ENCODE data around the gene DLGAP5.

DLGAP5 gene

DNA sequence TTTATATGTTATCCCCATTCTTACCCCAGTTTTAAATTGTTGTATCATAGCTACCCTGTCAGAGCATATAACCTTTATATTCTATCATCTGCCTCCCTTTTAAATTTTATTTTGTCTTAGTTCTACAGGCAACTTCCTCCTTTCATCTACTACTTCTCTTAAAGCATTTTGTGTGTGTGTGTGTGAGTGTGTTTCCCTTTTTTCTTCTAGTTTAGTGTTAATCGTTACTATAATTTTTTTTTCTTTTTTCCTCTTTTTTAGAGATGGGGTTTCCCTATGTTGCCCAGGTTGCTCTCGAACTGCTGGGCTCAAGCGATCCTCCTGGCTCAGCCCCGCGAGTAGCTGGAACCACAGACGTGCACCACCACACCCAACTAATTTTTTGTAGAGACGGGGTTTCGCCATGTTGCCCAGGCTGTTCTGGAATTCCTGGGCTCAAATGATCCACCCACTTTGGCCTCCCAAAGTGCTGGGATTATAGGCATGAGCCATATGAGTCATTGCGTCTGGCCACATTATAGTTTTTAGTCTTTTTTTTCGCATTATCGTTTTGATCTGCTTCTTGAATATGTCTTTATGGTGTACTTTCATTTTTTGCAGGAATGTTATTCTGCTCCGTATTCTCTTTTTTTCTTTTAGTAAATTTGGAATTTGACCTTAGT, 46.8 kb upstream of the DLGAP5 start:
- Histone ChIP-seq H3F3A (ENCODE audit: insufficient read depth, low read length) (no peaks in the 10 kb centered on the region), H3K9me2 (replicated peaks; ENCODE audit: insufficient read depth, low read length) (no peaks in the 10 kb centered on the region), H3K4me1 (ENCODE audit: low read length) (no peaks in the 10 kb centered on the region), H3K4me2 (ENCODE audit: low read depth, low read length) (no peak overlapping the region), H3K9me3 (replicated peaks; ENCODE audit: insufficient read depth, low read length) (no peaks in the 10 kb centered on the region), H3K4me3 (ENCODE audit: low read length) (no peak overlapping the region), H2AFZ (ENCODE audit: low read length) (no peak overlapping the region), H4K20me1 (ENCODE audit: insufficient read depth, low read length) (no peaks in the 10 kb centered on the region), H3K27ac (ENCODE audit: low read length) (no peak overlapping the region), H3K79me2 (ENCODE audit: low read length) (no peaks in the 10 kb centered on the region), H3K27me3 (replicated peaks; ENCODE audit: insufficient read depth, low read length) (no peaks in the 10 kb centered on the region), H3K36me3 (replicated peaks; ENCODE audit: insufficient read depth, low read length) (no peaks in the 10 kb centered on the region), H3K9ac (ENCODE audit: low read length) (no peak overlapping the region)
- TF ChIP-seq, protein P1, sequence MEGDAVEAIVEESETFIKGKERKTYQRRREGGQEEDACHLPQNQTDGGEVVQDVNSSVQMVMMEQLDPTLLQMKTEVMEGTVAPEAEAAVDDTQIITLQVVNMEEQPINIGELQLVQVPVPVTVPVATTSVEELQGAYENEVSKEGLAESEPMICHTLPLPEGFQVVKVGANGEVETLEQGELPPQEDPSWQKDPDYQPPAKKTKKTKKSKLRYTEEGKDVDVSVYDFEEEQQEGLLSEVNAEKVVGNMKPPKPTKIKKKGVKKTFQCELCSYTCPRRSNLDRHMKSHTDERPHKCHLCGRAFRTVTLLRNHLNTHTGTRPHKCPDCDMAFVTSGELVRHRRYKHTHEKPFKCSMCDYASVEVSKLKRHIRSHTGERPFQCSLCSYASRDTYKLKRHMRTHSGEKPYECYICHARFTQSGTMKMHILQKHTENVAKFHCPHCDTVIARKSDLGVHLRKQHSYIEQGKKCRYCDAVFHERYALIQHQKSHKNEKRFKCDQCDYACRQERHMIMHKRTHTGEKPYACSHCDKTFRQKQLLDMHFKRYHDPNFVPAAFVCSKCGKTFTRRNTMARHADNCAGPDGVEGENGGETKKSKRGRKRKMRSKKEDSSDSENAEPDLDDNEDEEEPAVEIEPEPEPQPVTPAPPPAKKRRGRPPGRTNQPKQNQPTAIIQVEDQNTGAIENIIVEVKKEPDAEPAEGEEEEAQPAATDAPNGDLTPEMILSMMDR (IDR thresholded peaks at IDR 0.05; ENCODE audit: low read length): no peak
- TF ChIP-seq EZH2phosphoT487 (IDR thresholded peaks at IDR 0.05; ENCODE audit: low read length) (no peak), EZH2 (optimal IDR thresholded peaks at IDR 0.05; ENCODE audit: low read depth, low read length) (no peak)
- DNase-seq: no peak

DNA sequence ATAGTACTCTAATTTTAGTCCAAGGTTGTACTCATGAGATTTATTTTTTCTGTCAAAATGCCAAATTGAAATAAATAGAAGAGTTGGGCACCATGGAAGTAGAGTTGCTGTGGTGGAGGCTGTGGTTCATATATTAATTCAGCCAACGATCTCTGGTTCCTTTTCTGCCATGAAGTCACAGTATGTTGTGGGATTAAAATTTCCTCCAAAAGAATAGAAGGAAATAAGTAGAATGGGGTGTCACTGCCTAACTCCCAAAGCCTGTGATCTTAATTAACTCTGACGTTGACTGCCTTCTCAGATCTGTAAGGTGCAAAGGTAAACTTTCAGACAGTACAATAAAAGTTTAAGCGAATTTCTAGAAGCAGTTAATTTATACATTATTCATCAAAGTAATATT, 42.2 kb upstream of the DLGAP5 start:
- Histone ChIP-seq H4K20me1 (ENCODE audit: insufficient read depth, low read length) (no peaks in the 10 kb centered on the region), H3K4me2 (ENCODE audit: low read depth, low read length) (no peak overlapping the region), H3K9me2 (replicated peaks; ENCODE audit: insufficient read depth, low read length) (no peaks in the 10 kb centered on the region), H2AFZ (ENCODE audit: low read length) (no peak overlapping the region), H3K27me3 (replicated peaks; ENCODE audit: insufficient read depth, low read length) (no peaks in the 10 kb centered on the region), H3K4me1 (ENCODE audit: low read length) (no peaks in the 10 kb centered on the region), H3K36me3 (replicated peaks; ENCODE audit: insufficient read depth, low read length) (no peaks in the 10 kb centered on the region), H3K27ac (ENCODE audit: low read length) (no peak overlapping the region), H3K9me3 (replicated peaks; ENCODE audit: insufficient read depth, low read length) (no peaks in the 10 kb centered on the region), H3K9ac (ENCODE audit: low read length) (no peak overlapping the region), H3F3A (ENCODE audit: insufficient read depth, low read length) (no peaks in the 10 kb centered on the region), H3K79me2 (ENCODE audit: low read length) (no peaks in the 10 kb centered on the region), H3K4me3 (ENCODE audit: low read length) (no peak overlapping the region)
- TF ChIP-seq EZH2phosphoT487 (IDR thresholded peaks at IDR 0.05; ENCODE audit: low read length) (no peak), EZH2 (optimal IDR thresholded peaks at IDR 0.05; ENCODE audit: low read depth, low read length) (no peak)
- TF ChIP-seq, protein P1 (IDR thresholded peaks at IDR 0.05; ENCODE audit: low read length): no peak
- no peak for DNase-seq

DNA sequence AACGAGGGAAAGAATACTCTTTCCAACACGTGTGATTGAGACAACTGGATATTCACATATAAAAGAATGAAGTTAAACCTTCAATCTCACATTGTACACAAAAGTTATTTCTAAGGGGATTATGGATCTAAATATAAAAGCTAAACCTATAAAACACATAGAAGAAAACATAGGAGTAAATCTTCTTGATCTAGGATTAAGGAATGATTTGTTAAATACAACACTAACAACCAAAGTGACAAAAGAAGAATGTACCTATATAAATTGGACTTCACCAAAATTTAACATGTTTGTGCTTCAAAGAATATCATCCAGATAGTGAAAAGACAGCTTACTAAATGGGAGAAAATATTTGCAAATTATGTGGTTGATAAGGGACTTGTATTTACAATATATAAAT, 36.9 kb upstream of the DLGAP5 start:
- H3K4me3 ChIP-seq (ENCODE audit: low read length): no peak overlapping the region
- no peak overlapping the region for H3K27ac ChIP-seq (ENCODE audit: low read length)
- H3K36me3 ChIP-seq (replicated peaks; ENCODE audit: insufficient read depth, low read length): no peaks in the 10 kb centered on the region
- H3K9me2 ChIP-seq (replicated peaks; ENCODE audit: insufficient read depth, low read length): no peaks in the 10 kb centered on the region
- no peak overlapping the region for H3K4me2 ChIP-seq (ENCODE audit: low read depth, low read length)
- H3K4me1 ChIP-seq (ENCODE audit: low read length): no peaks in the 10 kb centered on the region
- no peak for DNase-seq
- no peaks in the 10 kb centered on the region for H3K27me3 ChIP-seq (replicated peaks; ENCODE audit: insufficient read depth, low read length)
- TF ChIP-seq EZH2phosphoT487 (IDR thresholded peaks at IDR 0.05; ENCODE audit: low read length): no peak
- TF ChIP-seq EZH2 (optimal IDR thresholded peaks at IDR 0.05; ENCODE audit: low read depth, low read length): no peak
- TF ChIP-seq, protein P1 (IDR thresholded peaks at IDR 0.05; ENCODE audit: low read length): no peak
- H4K20me1 ChIP-seq (ENCODE audit: insufficient read depth, low read length): no peaks in the 10 kb centered on the region
- H3K9me3 ChIP-seq (replicated peaks; ENCODE audit: insufficient read depth, low read length): no peaks in the 10 kb centered on the region
- H3F3A ChIP-seq (ENCODE audit: insufficient read depth, low read length): no peaks in the 10 kb centered on the region
- H3K79me2 ChIP-seq (ENCODE audit: low read length): no peaks in the 10 kb centered on the region
- no peak overlapping the region for H2AFZ ChIP-seq (ENCODE audit: low read length)
- H3K9ac ChIP-seq (ENCODE audit: low read length): no peak overlapping the region
